Neutrophil (primary cell): ENCODE measurements around the gene EEF2KMT.

Experiments
- H3K27ac ChIP-seq: fragments of 200-600 bp; sonication (generic); 2 replicates; pipeline ENCODE4 v1.5.1; 2016; ENCODE audit warnings: mild to moderate bottlenecking, moderate library complexity
- H3K27me3 ChIP-seq: fragments of 200-600 bp; sonication (generic); 2 replicates; pipeline ENCODE4 v1.6.0; 2016; ENCODE audit warnings: mild to moderate bottlenecking
- H3K36me3 ChIP-seq: fragments of 200-600 bp; sonication (generic); 2 replicates; pipeline ENCODE4 v1.5.1; 2017
- H3K4me1 ChIP-seq, 2 experiments: fragments of 200-600 bp in 1 of 2; sonication (generic) in 1 of 2; 1 replicate in 1 of 2; 2 replicates in 1 of 2; pipeline versions ENCODE4 v1.5.1 to v1.6.1; 2013 to 2016; ENCODE audit warnings: low read depth in 1 of 2, low read length in 1 of 2, mild to moderate bottlenecking in 1 of 2, moderate library complexity in 1 of 2; ENCODE audit not compliant: control insufficient read depth in 1 of 2, insufficient read depth in 1 of 2
- H3K4me3 ChIP-seq, 2 experiments: fragments of 200-600 bp in 1 of 2; sonication (generic) in 1 of 2; 1 replicate in 1 of 2; 2 replicates in 1 of 2; pipeline ENCODE4 v1.5.1; 2013 to 2016; ENCODE audit warnings: low read depth in 1 of 2, low read length in 1 of 2, mild to moderate bottlenecking in 1 of 2, moderate library complexity in 1 of 2
- H3K9me3 ChIP-seq: fragments of 200-600 bp; sonication (generic); 2 replicates; pipeline ENCODE4 v1.5.1; 2016
- TF ChIP-seq, protein P1 (sequence below): fragments of 200-600 bp; sonication (generic); IDR thresholded peaks from 2 replicates; pipeline ENCODE4 v1.5.1; 2016; ENCODE audit warnings: antibody characterized with exemption

EEF2KMT gene

DNA sequence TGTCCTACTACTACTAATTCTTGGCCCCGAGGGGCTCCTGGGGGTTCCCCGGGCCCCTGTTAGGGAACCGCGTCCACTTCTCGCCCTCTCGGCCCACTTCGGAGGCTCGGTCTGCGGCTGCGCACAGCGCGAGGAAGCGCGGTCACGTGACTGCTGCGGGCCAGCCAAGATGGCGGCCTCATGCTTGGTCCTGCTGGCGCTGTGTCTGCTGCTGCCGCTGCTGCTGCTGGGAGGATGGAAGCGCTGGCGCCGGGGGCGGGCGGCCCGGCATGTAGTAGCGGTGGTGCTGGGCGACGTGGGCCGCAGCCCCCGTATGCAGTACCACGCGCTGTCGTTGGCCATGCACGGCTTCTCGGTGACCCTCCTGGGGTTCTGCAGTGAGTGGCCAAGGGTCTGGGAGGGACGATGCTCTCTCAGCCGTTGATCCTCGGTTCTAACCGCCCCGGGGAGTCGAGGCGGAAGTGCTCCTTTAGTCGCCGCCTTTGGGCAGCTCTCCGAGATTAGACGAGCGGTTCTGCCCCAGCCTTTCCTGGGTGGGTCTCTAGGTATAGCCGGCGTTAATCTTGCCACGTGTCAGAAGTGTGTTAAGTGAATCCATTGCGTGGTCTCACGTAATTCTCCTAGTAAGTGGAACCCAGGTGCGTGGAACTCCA is 25.8 kb downstream of the EEF2KMT start, which contains the start of gene ALG1:
ALG1 (plus strand) TSS at position 163 of the 653 bp plus-strand sequence; CDS start at position 170, 7 bp downstream.
- Histone ChIP-seq H3K4me3 (peak within 1 kb of the TSS; percentile 73 to 75), H3K36me3 (peaks cover 13% of the 10 kb centered on the region), H3K27me3 (peaks cover 6% of the 10 kb centered on the region), H3K4me1 (peaks cover 14 to 18% of the 10 kb centered on the region in 2 experiments), H3K27ac (peak within 1 kb of the TSS; percentile 69), H3K9me3 (no peaks in the 10 kb centered on the region)
- TF ChIP-seq, protein P1, sequence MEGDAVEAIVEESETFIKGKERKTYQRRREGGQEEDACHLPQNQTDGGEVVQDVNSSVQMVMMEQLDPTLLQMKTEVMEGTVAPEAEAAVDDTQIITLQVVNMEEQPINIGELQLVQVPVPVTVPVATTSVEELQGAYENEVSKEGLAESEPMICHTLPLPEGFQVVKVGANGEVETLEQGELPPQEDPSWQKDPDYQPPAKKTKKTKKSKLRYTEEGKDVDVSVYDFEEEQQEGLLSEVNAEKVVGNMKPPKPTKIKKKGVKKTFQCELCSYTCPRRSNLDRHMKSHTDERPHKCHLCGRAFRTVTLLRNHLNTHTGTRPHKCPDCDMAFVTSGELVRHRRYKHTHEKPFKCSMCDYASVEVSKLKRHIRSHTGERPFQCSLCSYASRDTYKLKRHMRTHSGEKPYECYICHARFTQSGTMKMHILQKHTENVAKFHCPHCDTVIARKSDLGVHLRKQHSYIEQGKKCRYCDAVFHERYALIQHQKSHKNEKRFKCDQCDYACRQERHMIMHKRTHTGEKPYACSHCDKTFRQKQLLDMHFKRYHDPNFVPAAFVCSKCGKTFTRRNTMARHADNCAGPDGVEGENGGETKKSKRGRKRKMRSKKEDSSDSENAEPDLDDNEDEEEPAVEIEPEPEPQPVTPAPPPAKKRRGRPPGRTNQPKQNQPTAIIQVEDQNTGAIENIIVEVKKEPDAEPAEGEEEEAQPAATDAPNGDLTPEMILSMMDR = no peak

GRCh38 chr16:5071341-5071680 is 26.3 kb downstream of the EEF2KMT start:
- TF ChIP-seq, protein P1 = no peak
- H3K27ac ChIP-seq = peak overlapping the region; percentile 69
- H3K4me3 ChIP-seq = peak overlapping the region; percentile 73 to 75
- peaks cover 11% of the 10 kb centered on the region for H3K36me3 ChIP-seq
- peaks cover 14 to 18% of the 10 kb centered on the region in 2 experiments for H3K4me1 ChIP-seq
- H3K27me3 ChIP-seq = peaks cover 6% of the 10 kb centered on the region
- no peaks in the 10 kb centered on the region for H3K9me3 ChIP-seq

GRCh38 chr16:5070431-5071186 is 27.0 kb downstream of the EEF2KMT start:
- peaks cover 4% of the 10 kb centered on the region for H3K36me3 ChIP-seq
- peaks cover 11% of the 10 kb centered on the region for H3K27me3 ChIP-seq
- no peaks in the 10 kb centered on the region for H3K9me3 ChIP-seq
- H3K27ac ChIP-seq = no peak overlapping the region
- peaks cover 14 to 18% of the 10 kb centered on the region in 2 experiments for H3K4me1 ChIP-seq
- TF ChIP-seq, protein P1 = no peak
- no peak overlapping the region for H3K4me3 ChIP-seq

DNA sequence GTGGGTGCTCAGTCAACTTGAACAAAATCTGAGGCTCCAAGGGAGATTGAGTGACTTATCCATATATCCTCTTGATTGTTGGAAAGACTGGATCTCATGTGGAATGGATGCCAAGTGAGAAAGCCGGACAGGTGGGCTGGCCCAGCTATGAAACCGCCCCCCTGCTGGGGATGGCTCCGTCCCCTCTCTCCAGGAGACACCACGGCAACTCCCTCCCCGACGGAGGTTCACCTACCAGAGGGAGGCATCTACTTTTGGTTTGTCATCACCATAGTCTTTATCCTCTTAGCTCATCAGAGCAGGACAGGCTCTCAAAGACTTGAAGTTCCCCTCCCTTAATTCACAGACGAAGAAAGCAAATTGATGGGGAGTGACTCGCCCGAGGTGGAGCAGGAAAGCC is 27.7 kb downstream of the EEF2KMT start:
- Histone ChIP-seq H3K4me3 (no peak overlapping the region), H3K27ac (no peak overlapping the region), H3K27me3 (peaks cover 12% of the 10 kb centered on the region), H3K36me3 (no peaks in the 10 kb centered on the region), H3K9me3 (no peaks in the 10 kb centered on the region), H3K4me1 (peaks cover 14 to 18% of the 10 kb centered on the region in 2 experiments)
- TF ChIP-seq, protein P1 = no peak

GRCh38 chr16:5069048-5069447 is 28.5 kb downstream of the EEF2KMT start:
- no peaks in the 10 kb centered on the region for H3K36me3 ChIP-seq
- H3K4me1 ChIP-seq = peaks cover 14 to 18% of the 10 kb centered on the region in 2 experiments
- H3K9me3 ChIP-seq = no peaks in the 10 kb centered on the region
- H3K27me3 ChIP-seq = peaks cover 12% of the 10 kb centered on the region
- H3K27ac ChIP-seq = no peak overlapping the region
- no peak overlapping the region for H3K4me3 ChIP-seq
- TF ChIP-seq, protein P1 = no peak
